HepG2 (cell line): Measurements from ENCODE around the gene SWI5. TPM values are rescaled to one million over a fixed set of nuclear protein-coding genes. Genes with fewer than 3 reads are reported as not detected.

Source experiments
- ATAC-seq: fragments of 200-7000 bp; cut with Tn5 transposase; 3 replicates; pipeline ENCODE4 v1.9.1; 2020; ENCODE audit warnings: mild to moderate bottlenecking, moderate library complexity
- BruUV-seq: library from RNA; stranded (reverse); fragments of 400-500 nt; replicated peaks from 2 replicates; lab custom pipeline; 2021; lab: Mats Ljungman, UMichigan
- CTCF ChIA-PET: fragments of 300-600 bp; formaldehyde crosslinking; extraction: SDS; loops from one replicate; lab custom pipeline; 2021; ENCODE audit warnings: low total read pairs, inconsistent platforms, low intra/inter-chr PET ratio; lab: Yijun Ruan, JAX
- POLR2A ChIA-PET: fragments of 350-600 bp; sonication (Branson Sonifier 250); formaldehyde crosslinking; loops from one replicate; lab custom pipeline; 2020; ENCODE audit warnings: antibody characterized with exemption, inconsistent platforms; lab: Yijun Ruan, JAX
- DNase-seq: peaks from one replicate; pipeline ENCODE4 v3.0.0-alpha.2; 2015; ENCODE audit warnings: low spot score
- FAIRE-seq: peaks from 3 replicates; lab custom pipeline; 2011; peaks lifted over from hg19 to GRCh38; lab: Jason Lieb, UNC
- H2AFZ ChIP-seq: one replicate; pipeline ENCODE4 v1.6.1; 2011; ENCODE audit warnings: low read length, inconsistent platforms
- H3K27ac ChIP-seq: fragments of 300-600 bp; 3 replicates; pipeline ENCODE4 v1.8.0; 2011; ENCODE audit warnings: mixed run types, mild to moderate bottlenecking, mixed read lengths, low read length, inconsistent platforms; ENCODE audit not compliant: insufficient read depth; ENCODE audit errors: extremely low read length
- H3K27me3 ChIP-seq, 2 experiments: fragments of 200-600 bp in 1 of 2; 2 replicates in 1 of 2; 3 replicates in 1 of 2; pipeline versions ENCODE4 v1.6.0 to v1.8.0; 2011; ENCODE audit warnings: low read length in 2 of 2, mild to moderate bottlenecking in 2 of 2, moderate library complexity in 2 of 2, inconsistent platforms in 1 of 2; ENCODE audit not compliant: insufficient read depth in 2 of 2, control insufficient read depth in 1 of 2
- H3K36me3 ChIP-seq, 2 experiments: fragments of 200-600 bp in 1 of 2; replicated peaks in 1 of 2; 2 replicates in 1 of 2; 3 replicates in 1 of 2; pipeline versions ENCODE4 v1.5.1 to v1.8.0; 2011; ENCODE audit warnings: low read length in 2 of 2, inconsistent platforms in 1 of 2; ENCODE audit not compliant: insufficient read depth in 2 of 2, control insufficient read depth in 1 of 2
- H3K4me1 ChIP-seq: 2 replicates; pipeline ENCODE4 v1.5.1; 2012; ENCODE audit warnings: low read length, inconsistent platforms; ENCODE audit not compliant: insufficient read depth
- H3K4me2 ChIP-seq: 2 replicates; pipeline ENCODE4 v1.6.0; 2011; ENCODE audit warnings: low read depth, low read length, inconsistent platforms
- H3K4me3 ChIP-seq, 3 experiments: fragments of 200-600 bp in 1 of 3; sonication (generic), shearing (Covaris generic) in 1 of 3; replicated peaks in 1 of 3; 2 replicates each; pipeline ENCODE4 v1.5.1; 2011 to 2016; ENCODE audit warnings: low read length in 3 of 3, inconsistent platforms in 2 of 3, low read depth in 2 of 3, mild to moderate bottlenecking in 2 of 3, control low read depth in 1 of 3, mixed read lengths in 1 of 3; ENCODE audit not compliant: insufficient read depth in 1 of 3
- H3K79me2 ChIP-seq: one replicate; pipeline ENCODE4 v1.6.1; 2011; ENCODE audit warnings: low read length, inconsistent platforms; ENCODE audit not compliant: insufficient read depth
- H3K9ac ChIP-seq: 2 replicates; pipeline ENCODE4 v1.6.0; 2011; ENCODE audit warnings: mild to moderate bottlenecking, low read depth, low read length, inconsistent platforms; ENCODE audit not compliant: insufficient read depth
- H3K9me3 ChIP-seq: 2 replicates; pipeline ENCODE4 v1.5.1; 2012; ENCODE audit warnings: mild to moderate bottlenecking, low read length
- H4K20me1 ChIP-seq: 2 replicates; pipeline ENCODE4 v1.6.0; 2011; ENCODE audit warnings: inconsistent platforms, mild to moderate bottlenecking, low read length, moderate library complexity; ENCODE audit not compliant: insufficient read depth
- FOSL2 ChIP-seq: sonication (generic); formaldehyde crosslinking; IDR thresholded peaks from 2 replicates; pipeline ENCODE4 v1.4.0; 2020; ENCODE audit warnings: missing genetic modification reagents
- KAT7 ChIP-seq: IDR thresholded peaks from 2 replicates; pipeline ENCODE4 v1.6.1; 2018; ENCODE audit warnings: borderline replicate concordance, missing compliant biosample characterization
- RARA ChIP-seq: IDR thresholded peaks from 2 replicates; pipeline ENCODE4 v1.6.1; 2016; ENCODE audit warnings: missing genetic modification reagents, missing compliant biosample characterization
- RBFOX2 ChIP-seq: fragments of 200-400 bp; formaldehyde crosslinking; IDR thresholded peaks from 2 replicates; pipeline ENCODE4 v1.6.1; 2017; ENCODE audit warnings: low read depth, mild to moderate bottlenecking, low read length
- U2AF2 ChIP-seq: fragments of 200-400 bp; formaldehyde crosslinking; IDR thresholded peaks from 2 replicates; pipeline ENCODE4 v1.6.1; 2017; ENCODE audit warnings: low read depth, mild to moderate bottlenecking, low read length
- ZBTB21 ChIP-seq: sonication (generic); formaldehyde crosslinking; IDR thresholded peaks from 2 replicates; pipeline ENCODE4 v1.4.0; 2020; ENCODE audit warnings: missing genetic modification reagents
- ZNF333 ChIP-seq: sonication (generic); formaldehyde crosslinking; IDR thresholded peaks from 2 replicates; pipeline ENCODE4 v1.4.0; 2020; ENCODE audit warnings: mild to moderate bottlenecking, missing genetic modification reagents, borderline replicate concordance
- ZNF629 ChIP-seq: sonication (generic); formaldehyde crosslinking; conservative IDR thresholded peaks from 2 replicates; pipeline ENCODE4 v1.5.0; 2020; ENCODE audit warnings: missing genetic modification reagents
- ZSCAN12 ChIP-seq: sonication (generic); formaldehyde crosslinking; IDR thresholded peaks from 2 replicates; pipeline ENCODE4 v1.9.0; 2021; ENCODE audit warnings: mild to moderate bottlenecking, missing genetic modification reagents
- WGBS: methylation state at CpG from one replicate; pipeline ENCODE4 v1.1.6; 2017; ENCODE audit warnings: low lambda C conversion rate; 5-methylcytosine and 5-hydroxymethylcytosine counted together
- in situ Hi-C: cut with HindIII; loops from 2 replicates; pipeline ENCODE4 v1.10.0; 2017; ENCODE audit warnings: low pct_unique_long_range_greater_than_20kb; ENCODE audit not compliant: extremely low pct_ligation_motif_present
- intact Hi-C: fragments of 100-400 bp; cut with micrococcal nuclease; formaldehyde crosslinking; loops from one replicate; pipeline ENCODE4 v1.10.0; 2022; ENCODE audit not compliant: unreplicated experiment
- polyA plus RNA-seq, 8 experiments: library from polyadenylated mRNA; depleted of rRNA in 3 of 8; stranded (reverse) in 7 of 8; unstranded in 1 of 8; fragments of >200 nt; fragmentation: Illumina TruSeq in 4 of 8; extraction: Trizol in 4 of 8; gene quantifications; 2 replicates each; pipeline versions ENCODE4 v1.2.1 to v1.2.3, GENCODE V29; 2011 to 2016; ENCODE audit warnings: low read depth in 4 of 8, missing spikeins in 1 of 8, mixed read lengths in 1 of 8; ENCODE audit not compliant: insufficient read depth in 1 of 8
- total RNA-seq, 5 experiments: library from RNA; depleted of rRNA; stranded (reverse); fragments of >200 nt; fragmentation: Illumina TruSeq; extraction: Trizol; gene quantifications; 2 replicates each; pipeline ENCODE4 v1.2.3, GENCODE V29; 2016; ENCODE audit warnings: low read depth in 1 of 5
- TF ChIP-seq, protein P1 (sequence below): sonication (generic); formaldehyde crosslinking; IDR thresholded peaks from 2 replicates; pipeline ENCODE4 v1.4.0; 2020; ENCODE audit warnings: low read depth, missing genetic modification reagents

SWI5 gene
- total and polyA plus RNA-seq, 2 of the 13 experiments (the other 11 are each of a cell fraction or from before 2014, with no cell fraction given), result 39.2 to 41.0 TPM

DNA sequence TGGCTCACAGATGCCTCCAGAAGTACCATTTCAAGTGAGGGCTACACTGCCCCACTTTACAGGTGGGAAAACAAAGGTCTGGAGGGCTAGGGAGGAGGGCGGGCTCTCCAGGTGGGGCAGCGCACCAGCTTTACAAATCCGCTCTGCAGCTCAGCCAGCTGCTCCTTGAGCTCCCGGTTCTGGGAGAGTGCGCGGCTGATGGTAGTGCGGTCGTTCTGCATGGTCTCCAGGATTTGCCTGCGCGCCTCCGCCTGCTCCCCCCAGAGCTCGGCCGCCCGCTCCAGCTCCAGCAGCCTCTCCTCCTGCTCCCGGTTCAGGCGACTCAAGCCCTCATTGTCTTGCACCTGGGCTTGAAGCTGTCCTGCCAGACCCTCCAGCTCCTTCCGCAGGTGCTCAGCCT lies 15.7 kb upstream of the SWI5 start:
- FAIRE-seq (no peak), DNase-seq (no peak), ATAC-seq (no peak)
- in situ Hi-C loops, result no loop called here
- WGBS, result 100% methylated on average over 2 of the region's 17 CpGs
- H3K36me3 ChIP-seq, result peaks cover 31 to 65% of the 10 kb centered on the region in 2 experiments; a peak in 4 of 5 replicates
- TF ChIP-seq ZSCAN12 (CRISPR knock-in tag) (no peak), U2AF2 (no peak), ZNF333 (CRISPR knock-in tag) (no peak), RARA (CRISPR knock-in tag) (no peak), ZNF629 (peak; percentile 54), FOSL2 (CRISPR knock-in tag) (no peak), RBFOX2 (0 out of 2 replicates have a peak, but pooled peaks have one; percentile 31), KAT7 (CRISPR knock-in tag) (no peak), ZBTB21 (no peak)
- TF ChIP-seq, protein P1, sequence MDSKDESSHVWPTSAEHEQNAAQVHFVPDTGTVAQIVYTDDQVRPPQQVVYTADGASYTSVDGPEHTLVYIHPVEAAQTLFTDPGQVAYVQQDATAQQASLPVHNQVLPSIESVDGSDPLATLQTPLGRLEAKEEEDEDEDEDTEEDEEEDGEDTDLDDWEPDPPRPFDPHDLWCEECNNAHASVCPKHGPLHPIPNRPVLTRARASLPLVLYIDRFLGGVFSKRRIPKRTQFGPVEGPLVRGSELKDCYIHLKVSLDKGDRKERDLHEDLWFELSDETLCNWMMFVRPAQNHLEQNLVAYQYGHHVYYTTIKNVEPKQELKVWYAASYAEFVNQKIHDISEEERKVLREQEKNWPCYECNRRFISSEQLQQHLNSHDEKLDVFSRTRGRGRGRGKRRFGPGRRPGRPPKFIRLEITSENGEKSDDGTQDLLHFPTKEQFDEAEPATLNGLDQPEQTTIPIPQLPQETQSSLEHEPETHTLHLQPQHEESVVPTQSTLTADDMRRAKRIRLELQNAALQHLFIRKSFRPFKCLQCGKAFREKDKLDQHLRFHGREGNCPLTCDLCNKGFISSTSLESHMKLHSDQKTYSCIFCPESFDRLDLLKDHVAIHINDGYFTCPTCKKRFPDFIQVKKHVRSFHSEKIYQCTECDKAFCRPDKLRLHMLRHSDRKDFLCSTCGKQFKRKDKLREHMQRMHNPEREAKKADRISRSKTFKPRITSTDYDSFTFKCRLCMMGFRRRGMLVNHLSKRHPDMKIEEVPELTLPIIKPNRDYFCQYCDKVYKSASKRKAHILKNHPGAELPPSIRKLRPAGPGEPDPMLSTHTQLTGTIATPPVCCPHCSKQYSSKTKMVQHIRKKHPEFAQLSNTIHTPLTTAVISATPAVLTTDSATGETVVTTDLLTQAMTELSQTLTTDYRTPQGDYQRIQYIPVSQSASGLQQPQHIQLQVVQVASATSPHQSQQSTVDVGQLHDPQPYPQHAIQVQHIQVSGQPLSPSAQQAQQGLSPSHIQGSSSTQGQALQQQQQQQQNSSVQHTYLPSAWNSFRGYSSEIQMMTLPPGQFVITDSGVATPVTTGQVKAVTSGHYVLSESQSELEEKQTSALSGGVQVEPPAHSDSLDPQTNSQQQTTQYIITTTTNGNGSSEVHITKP (CRISPR knock-in tag), result no peak
- CTCF ChIA-PET, result no interaction called here
- H3K4me2 ChIP-seq, result no peak overlapping the region
- H3K4me1 ChIP-seq, result no peaks in the 10 kb centered on the region
- no peak overlapping the region for H3K27ac ChIP-seq
- H3K79me2 ChIP-seq, result no peaks in the 10 kb centered on the region
- no peak overlapping the region for H3K9ac ChIP-seq
- intact Hi-C loops, result no loop called here
- no TSS peak for BruUV-seq
- no peaks in the 10 kb centered on the region for H4K20me1 ChIP-seq
- H3K9me3 ChIP-seq, result no peaks in the 10 kb centered on the region
- no peak overlapping the region for H3K4me3 ChIP-seq
- no peak overlapping the region for H2AFZ ChIP-seq
- no peaks in the 10 kb centered on the region for H3K27me3 ChIP-seq
- POLR2A ChIA-PET, result no interaction called here
